A549 (cell line): ENCODE results near the gene B4GALT3.

ENCODE experiments used
- BHLHE40 ChIP-seq: IDR thresholded peaks from 2 replicates; pipeline ENCODE4 v1.6.1; 2012; ENCODE audit warnings: low read depth, low read length, inconsistent platforms
- CTCF ChIP-seq: fragments of >200 bp; sonication (Bioruptor Twin); formaldehyde crosslinking; IDR thresholded peaks from 3 replicates; pipeline ENCODE4 v1.5.1; 2016
- EP300 ChIP-seq, 2 experiments: fragments of >200 bp; sonication (Bioruptor Twin); formaldehyde crosslinking; IDR thresholded peaks; 2 replicates in 1 of 2; 3 replicates in 1 of 2; pipeline ENCODE4 v1.6.1; 2016 to 2017
- FOSB ChIP-seq: fragments of 250-450 bp; sonication (Bioruptor Pico); IDR thresholded peaks from 2 replicates; pipeline ENCODE4 v1.5.0; 2020; ENCODE audit warnings: mild to moderate bottlenecking, moderate library complexity
- KDM1A ChIP-seq: fragments of 200-600 bp; sonication (generic); IDR thresholded peaks from 2 replicates; pipeline ENCODE4 v1.6.1; 2016; ENCODE audit warnings: low read depth, mild to moderate bottlenecking
- MYC ChIP-seq: IDR thresholded peaks from 2 replicates; pipeline ENCODE4 v1.6.1; 2012; ENCODE audit warnings: mild to moderate bottlenecking, inconsistent platforms, low read length, improper control_type of control experiment, borderline replicate concordance
- POLR2A ChIP-seq: IDR thresholded peaks from 2 replicates; pipeline ENCODE4 v1.6.1; 2012; ENCODE audit warnings: mild to moderate bottlenecking, low read length
- TF ChIP-seq, protein P1 (sequence below): IDR thresholded peaks from 2 replicates; pipeline ENCODE4 v1.6.1; 2012
- TF ChIP-seq, protein P2 (sequence below): fragments of >200 bp; sonication (Bioruptor Twin); formaldehyde crosslinking; IDR thresholded peaks from 2 replicates; pipeline ENCODE4 v1.6.1; 2016
- TF ChIP-seq, protein P3 (sequence below): fragments of 150-350 bp; IDR thresholded peaks from 2 replicates; pipeline ENCODE4 v1.6.1; 2014; ENCODE audit warnings: low read depth, mild to moderate bottlenecking, low read length
- TF ChIP-seq, protein P4 (sequence below): fragments of 450-650 bp; IDR thresholded peaks from 2 replicates; pipeline ENCODE4 v1.6.1; 2014; ENCODE audit warnings: antibody characterized with exemption

- peak; percentile 66 for TF ChIP-seq CTCF
- TF ChIP-seq, protein P1, sequence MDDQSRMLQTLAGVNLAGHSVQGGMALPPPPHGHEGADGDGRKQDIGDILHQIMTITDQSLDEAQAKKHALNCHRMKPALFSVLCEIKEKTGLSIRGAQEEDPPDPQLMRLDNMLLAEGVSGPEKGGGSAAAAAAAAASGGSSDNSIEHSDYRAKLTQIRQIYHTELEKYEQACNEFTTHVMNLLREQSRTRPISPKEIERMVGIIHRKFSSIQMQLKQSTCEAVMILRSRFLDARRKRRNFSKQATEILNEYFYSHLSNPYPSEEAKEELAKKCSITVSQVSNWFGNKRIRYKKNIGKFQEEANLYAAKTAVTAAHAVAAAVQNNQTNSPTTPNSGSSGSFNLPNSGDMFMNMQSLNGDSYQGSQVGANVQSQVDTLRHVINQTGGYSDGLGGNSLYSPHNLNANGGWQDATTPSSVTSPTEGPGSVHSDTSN: peak; percentile 69; the same call in 1 of the 2 replicates
- TF ChIP-seq POLR2A: peak; percentile 70
- TF ChIP-seq FOSB (CRISPR knock-in tag): no peak; the same call in 1 of the 2 replicates
- TF ChIP-seq EP300 (IDR thresholded peaks at IDR 0.05): no peak
- TF ChIP-seq, protein P2, sequence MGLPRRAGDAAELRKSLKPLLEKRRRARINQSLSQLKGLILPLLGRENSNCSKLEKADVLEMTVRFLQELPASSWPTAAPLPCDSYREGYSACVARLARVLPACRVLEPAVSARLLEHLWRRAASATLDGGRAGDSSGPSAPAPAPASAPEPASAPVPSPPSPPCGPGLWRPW: no peak
- TF ChIP-seq, protein P3, sequence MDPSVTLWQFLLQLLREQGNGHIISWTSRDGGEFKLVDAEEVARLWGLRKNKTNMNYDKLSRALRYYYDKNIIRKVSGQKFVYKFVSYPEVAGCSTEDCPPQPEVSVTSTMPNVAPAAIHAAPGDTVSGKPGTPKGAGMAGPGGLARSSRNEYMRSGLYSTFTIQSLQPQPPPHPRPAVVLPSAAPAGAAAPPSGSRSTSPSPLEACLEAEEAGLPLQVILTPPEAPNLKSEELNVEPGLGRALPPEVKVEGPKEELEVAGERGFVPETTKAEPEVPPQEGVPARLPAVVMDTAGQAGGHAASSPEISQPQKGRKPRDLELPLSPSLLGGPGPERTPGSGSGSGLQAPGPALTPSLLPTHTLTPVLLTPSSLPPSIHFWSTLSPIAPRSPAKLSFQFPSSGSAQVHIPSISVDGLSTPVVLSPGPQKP: no peak
- TF ChIP-seq MYC: no peak
- TF ChIP-seq, protein P4, sequence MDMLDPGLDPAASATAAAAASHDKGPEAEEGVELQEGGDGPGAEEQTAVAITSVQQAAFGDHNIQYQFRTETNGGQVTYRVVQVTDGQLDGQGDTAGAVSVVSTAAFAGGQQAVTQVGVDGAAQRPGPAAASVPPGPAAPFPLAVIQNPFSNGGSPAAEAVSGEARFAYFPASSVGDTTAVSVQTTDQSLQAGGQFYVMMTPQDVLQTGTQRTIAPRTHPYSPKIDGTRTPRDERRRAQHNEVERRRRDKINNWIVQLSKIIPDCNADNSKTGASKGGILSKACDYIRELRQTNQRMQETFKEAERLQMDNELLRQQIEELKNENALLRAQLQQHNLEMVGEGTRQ: peak; percentile 75
- TF ChIP-seq BHLHE40: no peak; the same call in 1 of the 2 replicates
- no peak for TF ChIP-seq KDM1A
Measured at GRCh38 chr1:161165742-161166668, 11.3 kb downstream of the B4GALT3 start, which contains the start of gene PPOX.
